Parathyroid adenoma (tissue), 2 donors: ENCODE results near the gene CASKIN1.

Source experiments
- H2AFZ ChIP-seq: fragments of 300-600 bp; sonication (generic); one replicate; pipeline ENCODE4 v1.7.0; 2017; ENCODE audit warnings: antibody characterized with exemption, mild to moderate bottlenecking
- H3K27ac ChIP-seq: fragments of 300-600 bp; sonication (generic); one replicate; pipeline ENCODE4 v1.7.0; 2017
- H3K27me3 ChIP-seq: fragments of 300-600 bp; sonication (generic); one replicate; pipeline ENCODE4 v1.7.0; 2017; ENCODE audit warnings: low read length; ENCODE audit not compliant: control insufficient read depth, insufficient read depth
- H3K36me3 ChIP-seq: fragments of 300-600 bp; sonication (generic); one replicate; pipeline ENCODE4 v1.7.0; 2017; ENCODE audit warnings: low read length; ENCODE audit not compliant: control insufficient read depth, insufficient read depth
- H3K4me1 ChIP-seq: fragments of 300-600 bp; sonication (generic); one replicate; pipeline ENCODE4 v1.7.0; 2017; ENCODE audit warnings: control low read depth
- H3K4me2 ChIP-seq: fragments of 300-600 bp; sonication (generic); one replicate; pipeline ENCODE4 v1.7.0; 2017; ENCODE audit warnings: low read length
- H3K4me3 ChIP-seq: fragments of 300-600 bp; sonication (generic); one replicate; pipeline ENCODE4 v1.7.0; 2017; ENCODE audit warnings: low read depth, low read length
- H3K79me2 ChIP-seq: fragments of 300-600 bp; sonication (generic); one replicate; pipeline ENCODE4 v1.7.0; 2017; ENCODE audit warnings: control low read depth
- H3K9ac ChIP-seq: fragments of 300-600 bp; sonication (generic); one replicate; pipeline ENCODE4 v1.7.0; 2017; ENCODE audit warnings: mild to moderate bottlenecking
- H3K9me3 ChIP-seq: fragments of 300-600 bp; sonication (generic); one replicate; pipeline ENCODE4 v1.7.0; 2017; ENCODE audit warnings: low read length; ENCODE audit not compliant: control insufficient read depth
- CTCF ChIP-seq: fragments of 300-600 bp; sonication (generic); IDR thresholded peaks from one replicate; pipeline ENCODE4 v1.7.0; 2017; ENCODE audit warnings: antibody characterized with exemption, mild to moderate bottlenecking
- donor health status: primary hyperparathyroidism.

Gene CASKIN1

GRCh38 chr16:2183671-2184070, 12.7 kb downstream of the CASKIN1 start:
- H3K27ac ChIP-seq: no peak overlapping the region
- no peak overlapping the region for H3K4me3 ChIP-seq
- no peak overlapping the region for H2AFZ ChIP-seq
- no peaks in the 10 kb centered on the region for H3K79me2 ChIP-seq
- no peaks in the 10 kb centered on the region for H3K27me3 ChIP-seq
- no peaks in the 10 kb centered on the region for H3K9me3 ChIP-seq
- no peak overlapping the region for H3K4me2 ChIP-seq
- no peak overlapping the region for H3K9ac ChIP-seq
- H3K4me1 ChIP-seq: no peaks in the 10 kb centered on the region
- no peaks in the 10 kb centered on the region for H3K36me3 ChIP-seq
- TF ChIP-seq CTCF: no peak

- H3K4me1 ChIP-seq: no peaks in the 10 kb centered on the region
- no peak overlapping the region for H2AFZ ChIP-seq
- no peak overlapping the region for H3K4me2 ChIP-seq
- no peak overlapping the region for H3K27ac ChIP-seq
- no peaks in the 10 kb centered on the region for H3K36me3 ChIP-seq
- H3K27me3 ChIP-seq: no peaks in the 10 kb centered on the region
- H3K9me3 ChIP-seq: no peaks in the 10 kb centered on the region
- no peaks in the 10 kb centered on the region for H3K79me2 ChIP-seq
- H3K4me3 ChIP-seq: no peak overlapping the region
- no peak for TF ChIP-seq CTCF
- no peak overlapping the region for H3K9ac ChIP-seq
Measured at GRCh38 chr16:2181952-2182351, 14.5 kb downstream of the CASKIN1 start.

- Histone ChIP-seq H2AFZ (no peak overlapping the region), H3K27me3 (no peaks in the 10 kb centered on the region), H3K4me1 (no peaks in the 10 kb centered on the region), H3K9ac (no peak overlapping the region), H3K27ac (no peak overlapping the region), H3K9me3 (no peaks in the 10 kb centered on the region), H3K4me3 (no peak overlapping the region), H3K36me3 (no peaks in the 10 kb centered on the region), H3K79me2 (no peaks in the 10 kb centered on the region), H3K4me2 (no peak overlapping the region)
- no peak for TF ChIP-seq CTCF
Measured at GRCh38 chr16:2180962-2181923, 15.2 kb downstream of the CASKIN1 start.

DNA sequence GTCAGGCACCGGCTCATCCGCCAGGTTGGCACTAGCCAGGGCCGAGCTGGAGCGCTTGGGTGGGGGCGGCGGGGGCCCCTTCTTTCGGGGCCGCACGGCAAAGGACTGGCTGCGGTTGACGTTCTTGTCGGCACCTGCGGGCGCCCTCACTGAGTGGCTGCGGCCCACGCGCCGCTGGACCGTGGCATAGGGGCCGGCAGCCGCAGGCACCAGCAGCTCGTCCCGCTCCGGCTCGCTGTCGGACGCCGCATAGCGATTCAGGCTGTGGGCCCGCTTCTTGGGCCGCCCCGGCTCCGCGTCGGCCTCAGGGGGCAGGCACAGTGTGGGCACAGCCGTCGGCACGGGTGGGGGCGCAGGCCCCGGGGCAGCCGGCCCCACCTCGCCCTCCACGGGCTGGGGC, 15.9 kb downstream of the CASKIN1 start:
- Histone ChIP-seq H3K4me3 (no peak overlapping the region), H2AFZ (no peak overlapping the region), H3K27me3 (no peaks in the 10 kb centered on the region), H3K36me3 (no peaks in the 10 kb centered on the region), H3K4me2 (no peak overlapping the region), H3K9me3 (no peaks in the 10 kb centered on the region), H3K79me2 (no peaks in the 10 kb centered on the region), H3K27ac (no peak overlapping the region), H3K4me1 (no peaks in the 10 kb centered on the region), H3K9ac (no peak overlapping the region)
- TF ChIP-seq CTCF: no peak

- H3K4me3 ChIP-seq: no peak overlapping the region
- H3K27ac ChIP-seq: no peak overlapping the region
- TF ChIP-seq CTCF: no peak
- no peak overlapping the region for H2AFZ ChIP-seq
- H3K9ac ChIP-seq: no peak overlapping the region
- no peaks in the 10 kb centered on the region for H3K79me2 ChIP-seq
- no peaks in the 10 kb centered on the region for H3K27me3 ChIP-seq
- H3K4me1 ChIP-seq: no peaks in the 10 kb centered on the region
- no peak overlapping the region for H3K4me2 ChIP-seq
- no peaks in the 10 kb centered on the region for H3K9me3 ChIP-seq
- H3K36me3 ChIP-seq: no peaks in the 10 kb centered on the region
Measured at GRCh38 chr16:2179576-2179975, 16.8 kb downstream of the CASKIN1 start.
